CD4-positive, alpha-beta memory T cell (primary cell): ENCODE results near the gene GLMN. TPM values are rescaled to one million over a fixed set of nuclear protein-coding genes. Genes with fewer than 3 reads are reported as not detected.
A peak's percentile ranks its signal among the peaks of the same experiment; 100 is the strongest.

Source experiments
- CTCF ChIA-PET: fragments of 350-600 bp; sonication (Branson Sonifier 250); formaldehyde crosslinking; loops from one replicate; lab custom pipeline; 2021; ENCODE audit warnings: inconsistent platforms; ENCODE audit not compliant: partially characterized antibody; lab: Charles Lee
- POLR2A ChIA-PET: fragments of 350-600 bp; sonication (Branson Sonifier 250); formaldehyde crosslinking; loops from one replicate; lab custom pipeline; 2021; ENCODE audit not compliant: partially characterized antibody; lab: Charles Lee
- DNase-seq, 5 donors: peaks; one replicate each; pipeline versions ENCODE4 v3.0.0 to v3.0.0-alpha.2; 2020 to 2022; ENCODE audit warnings: mixed read lengths in 1 of 5
- H3K27ac ChIP-seq: one replicate; pipeline ENCODE4 v1.7.0; 2013; ENCODE audit warnings: low read depth, low read length
- H3K27me3 ChIP-seq: 2 replicates; pipeline ENCODE4 v1.7.0; 2013; ENCODE audit warnings: mild to moderate bottlenecking, low read length, moderate library complexity; ENCODE audit not compliant: insufficient read depth
- H3K36me3 ChIP-seq: 2 replicates; pipeline ENCODE4 v1.7.0; 2013; ENCODE audit warnings: mild to moderate bottlenecking, low read length, moderate library complexity; ENCODE audit not compliant: insufficient read depth
- H3K4me1 ChIP-seq: 2 replicates; pipeline ENCODE4 v1.7.0; 2013; ENCODE audit warnings: mild to moderate bottlenecking, low read length, moderate library complexity; ENCODE audit not compliant: insufficient read depth
- H3K4me3 ChIP-seq, 2 donors: one replicate each; pipeline ENCODE4 v1.7.0; 2013; ENCODE audit warnings: low read length in 2 of 2, mild to moderate bottlenecking in 1 of 2
- H3K9me3 ChIP-seq, 2 donors: one replicate each; pipeline ENCODE4 v1.7.0; 2013; ENCODE audit warnings: low read length in 2 of 2, control low read depth in 1 of 2; ENCODE audit not compliant: control insufficient read depth in 1 of 2
- H3K27ac Mint-ChIP-seq, 7 donors: one replicate each; pipeline ENCODE4 v1.8.0; 2020 to 2021; ENCODE audit warnings: mixed read lengths in 7 of 7, mild to moderate bottlenecking in 6 of 7, inconsistent platforms in 3 of 7, moderate library complexity in 3 of 7
- H3K27me3 Mint-ChIP-seq, 2 donors: one replicate each; pipeline ENCODE4 v1.8.0; 2020 to 2021; ENCODE audit warnings: mixed read lengths in 2 of 2
- H3K36me3 Mint-ChIP-seq, 2 donors: one replicate each; pipeline ENCODE4 v1.8.0; 2020 to 2021; ENCODE audit warnings: mixed read lengths in 2 of 2, inconsistent platforms in 1 of 2, mild to moderate bottlenecking in 1 of 2
- H3K4me1 Mint-ChIP-seq, 4 donors: one replicate each; pipeline ENCODE4 v1.8.0; 2020 to 2021; ENCODE audit warnings: mixed read lengths in 4 of 4, mild to moderate bottlenecking in 1 of 4
- H3K4me3 Mint-ChIP-seq, 8 donors: one replicate each; pipeline ENCODE4 v1.8.0; 2020 to 2021; ENCODE audit warnings: mixed read lengths in 8 of 8, mild to moderate bottlenecking in 7 of 8, moderate library complexity in 6 of 8, inconsistent platforms in 3 of 8
- H3K9me3 Mint-ChIP-seq, 8 donors: one replicate each; pipeline ENCODE4 v1.8.0; 2020 to 2021; ENCODE audit warnings: mixed read lengths in 8 of 8, mild to moderate bottlenecking in 5 of 8, inconsistent platforms in 3 of 8, moderate library complexity in 1 of 8
- intact Hi-C: fragments of 100-400 bp; cut with micrococcal nuclease; formaldehyde crosslinking; loops from one replicate; pipeline ENCODE4 v1.15.1; 2023
- polyA plus RNA-seq, 2 donors: library from polyadenylated mRNA; unstranded; fragments of 300-500 nt; fragmentation: Illumina TruSeq; gene quantifications; one replicate each; pipeline ENCODE4 v1.2.3, GENCODE V29; 2021
- total RNA-seq, 2 experiments: library from RNA; stranded (reverse); gene quantifications; one replicate each; pipeline ENCODE4 v1.2.3, GENCODE V29; 2021

GLMN gene
- total and polyA plus RNA-seq, 4 experiments from 2014 or later: 12.5 to 14.7 (median 13.6) TPM

DNA sequence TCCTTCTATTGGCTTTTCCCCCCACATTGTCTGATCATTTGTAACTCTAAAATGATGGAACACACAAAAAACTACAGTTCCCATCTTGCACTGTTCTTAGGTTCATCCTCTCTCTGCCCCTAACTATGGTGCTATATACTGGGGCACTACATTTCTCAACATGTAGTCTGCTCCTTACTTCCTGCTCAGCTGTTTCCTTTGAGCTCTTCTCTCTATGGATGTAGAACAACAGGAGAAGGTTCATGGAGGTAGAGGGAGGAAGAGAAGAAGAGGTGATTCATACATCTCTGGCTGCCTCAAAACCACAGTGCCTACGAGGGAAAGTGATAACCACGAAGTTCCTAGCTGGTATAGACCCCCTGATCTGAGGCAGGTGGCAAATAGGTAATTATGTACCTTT, 88.1 kb downstream of the GLMN start:
- ChIA-PET CTCF (interaction anchor here (1.2 kb wide), 1 partner anchor 213 kb away, joined by 4 read pairs; no protein-coding TSS in a partner anchor), POLR2A (no interaction called here)
- H3K36me3 ChIP-seq: no peaks in the 10 kb centered on the region
- no peaks in the 10 kb centered on the region for H3K9me3 ChIP-seq
- no peak overlapping the region for H3K27ac ChIP-seq
- peaks cover 5% of the 10 kb centered on the region for H3K4me1 ChIP-seq
- no peak overlapping the region for H3K4me3 ChIP-seq
- Mint-ChIP-seq H3K27ac (no peak overlapping the region), H3K27me3 (peaks cover 1% of the 10 kb centered on the region in 2 donors), H3K36me3 (no peaks in the 10 kb centered on the region), H3K4me3 (peak overlapping the region in 1 of 8 donors; percentile 27), H3K9me3 (peaks cover 0 to 7% (median 0%) of the 10 kb centered on the region in 8 donors), H3K4me1 (peaks cover 0 to 14% (median 11%) of the 10 kb centered on the region in 4 donors)
- H3K27me3 ChIP-seq: no peaks in the 10 kb centered on the region
- DNase-seq: no peak
- intact Hi-C loops: no loop called here

DNA sequence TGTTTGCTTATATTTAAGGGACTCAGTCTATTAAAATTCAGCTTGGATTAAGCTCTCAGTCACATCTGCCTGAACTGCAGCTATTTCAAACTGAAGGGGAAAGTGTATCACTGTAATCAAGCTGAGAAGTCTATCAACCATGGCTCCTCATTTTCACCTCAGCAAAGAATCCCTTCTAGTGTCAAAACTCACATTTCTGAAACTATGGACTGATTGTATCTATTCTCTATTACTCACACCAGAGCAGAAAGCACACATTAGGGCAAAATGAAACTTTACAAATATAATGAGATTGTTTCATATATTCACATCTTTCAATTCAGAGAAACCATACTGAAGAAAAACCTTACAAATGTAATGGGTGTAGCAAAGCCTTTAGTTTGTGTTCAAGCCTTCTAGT, 95.7 kb downstream of the GLMN start:
- H3K4me3 ChIP-seq: no peak overlapping the region
- ChIA-PET CTCF (no interaction called here), POLR2A (no interaction called here)
- Mint-ChIP-seq H3K4me1 (peaks cover 6 to 17% (median 9%) of the 10 kb centered on the region in 4 donors), H3K36me3 (no peaks in the 10 kb centered on the region), H3K4me3 (no peak overlapping the region), H3K9me3 (peaks cover 0 to 6% (median 1%) of the 10 kb centered on the region in 8 donors), H3K27ac (peak overlapping the region in 3 of 7 donors; percentile 26 to 59 (median 28)), H3K27me3 (no peaks in the 10 kb centered on the region)
- peaks cover 6% of the 10 kb centered on the region for H3K4me1 ChIP-seq
- H3K27ac ChIP-seq: no peak overlapping the region
- DNase-seq: no peak
- H3K27me3 ChIP-seq: no peaks in the 10 kb centered on the region
- H3K9me3 ChIP-seq: no peaks in the 10 kb centered on the region
- H3K36me3 ChIP-seq: no peaks in the 10 kb centered on the region
- intact Hi-C loops: no loop called here

DNA sequence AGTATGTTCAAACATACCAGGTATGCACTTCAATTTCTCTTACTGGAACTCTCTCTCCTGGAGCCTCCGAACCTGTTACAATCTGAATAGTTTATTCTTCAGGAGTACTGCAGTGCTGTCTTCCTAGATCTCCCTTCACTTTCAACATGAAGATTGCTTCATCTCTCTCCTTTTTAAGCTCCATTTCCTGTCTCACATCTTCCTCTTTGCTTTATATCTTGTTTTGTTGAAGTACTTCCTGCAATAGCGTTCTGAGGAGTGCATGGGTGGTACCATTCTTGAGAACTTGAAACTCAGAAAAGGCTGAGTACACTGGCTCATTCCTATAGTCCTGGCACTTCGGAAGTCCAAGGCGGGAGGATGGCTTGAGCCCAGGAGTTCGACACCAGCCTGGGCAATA, 96.8 kb downstream of the GLMN start:
- Histone ChIP-seq H3K27ac (no peak overlapping the region), H3K4me3 (no peak overlapping the region), H3K36me3 (no peaks in the 10 kb centered on the region), H3K27me3 (no peaks in the 10 kb centered on the region), H3K4me1 (peaks cover 6% of the 10 kb centered on the region), H3K9me3 (no peaks in the 10 kb centered on the region)
- peak overlapping the region in 4 of 8 donors; percentile 0 to 24 (median 13) for H3K4me3 Mint-ChIP-seq
- H3K27ac Mint-ChIP-seq: peak overlapping the region in 5 of 7 donors; percentile 7 to 75 (median 17)
- ChIA-PET CTCF (no interaction called here), POLR2A (no interaction called here)
- no peaks in the 10 kb centered on the region for H3K36me3 Mint-ChIP-seq
- H3K9me3 Mint-ChIP-seq: peaks cover 0 to 6% (median 0%) of the 10 kb centered on the region in 8 donors
- peak in 3 of 5 donors; percentile 0 to 4 (median 2) for DNase-seq
- H3K4me1 Mint-ChIP-seq: peaks cover 6 to 17% (median 9%) of the 10 kb centered on the region in 4 donors
- no peaks in the 10 kb centered on the region for H3K27me3 Mint-ChIP-seq
- intact Hi-C loops: no loop called here

Other genes with a start within 250 kb of the GLMN start
- gene SETSIP, start 223.6 kb downstream of the GLMN start, total RNA-seq: not detected
- gene SETSIP, start 223.6 kb downstream of the GLMN start, polyA plus RNA-seq: not detected
- gene BTBD8, start 218.6 kb downstream of the GLMN start, total RNA-seq: 1 to 10 TPM; 6.0 to 7.5 TPM
- gene BTBD8, start 218.6 kb downstream of the GLMN start, polyA plus RNA-seq: 1 to 10 TPM in 1 of 2 donors, under 1 TPM in 1; 0.46 to 1.5 TPM
- gene C1orf146, start 81.1 kb downstream of the GLMN start, total RNA-seq: not detected
- not detected for gene C1orf146, start 81.1 kb downstream of the GLMN start, polyA plus RNA-seq
- gene RPAP2, start 72 bp upstream of the GLMN start, total RNA-seq: 10 to 100 TPM; 39.0 to 44.0 TPM
- 10 to 100 TPM; 16.1 to 24.4 TPM for gene RPAP2, start 72 bp upstream of the GLMN start, polyA plus RNA-seq
- gene GFI1, start 187.9 kb upstream of the GLMN start, total RNA-seq: 10 to 100 TPM; 30.6 to 33.2 TPM
- gene GFI1, start 187.9 kb upstream of the GLMN start, polyA plus RNA-seq: 10 to 100 TPM in 1 of 2 donors, 1 to 10 TPM in 1; 7.8 to 12.1 TPM